GM18526 (cell line): ENCODE results near the gene METRN.

ENCODE experiments used
- POLR2A ChIP-seq: IDR thresholded peaks from 3 replicates; pipeline ENCODE4 v1.6.1; 2011; ENCODE audit not compliant: insufficient read length; ENCODE audit errors: extremely low read depth

Gene METRN

GRCh38 chr16:760545-761343, 45.8 kb downstream of the METRN start, which contains the start of gene MSLN:
MSLN (plus strand) TSS chr16:760734; CDS start chr16:762681, 1,947 bp downstream.
- no peak for TF ChIP-seq POLR2A

- no peak for TF ChIP-seq POLR2A
Measured at GRCh38 chr16:761625-762513, 47.0 kb downstream of the METRN start.

GRCh38 chr16:762595-763268, 47.8 kb downstream of the METRN start:
- no peak for TF ChIP-seq POLR2A

GRCh38 chr16:763369-764183, 48.7 kb downstream of the METRN start:
- TF ChIP-seq POLR2A = no peak

GRCh38 chr16:764184-764750, 49.3 kb downstream of the METRN start:
- TF ChIP-seq POLR2A = no peak

GRCh38 chr16:764848-765487, 50.0 kb downstream of the METRN start:
- no peak for TF ChIP-seq POLR2A

GRCh38 chr16:765488-765865, 50.6 kb downstream of the METRN start:
- TF ChIP-seq POLR2A = no peak

GRCh38 chr16:766008-766819, 51.3 kb downstream of the METRN start:
- TF ChIP-seq POLR2A = no peak

- TF ChIP-seq POLR2A = no peak
Measured at GRCh38 chr16:766820-767640, 52.1 kb downstream of the METRN start.

- no peak for TF ChIP-seq POLR2A
Measured at GRCh38 chr16:767743-768235, 52.9 kb downstream of the METRN start.

GRCh38 chr16:768428-768827, 53.5 kb downstream of the METRN start:
- TF ChIP-seq POLR2A = no peak
